WI38 (cell line): Measurements from ENCODE around the gene TMOD3.

Experiments
- H3K4me3 ChIP-seq: 2 replicates; pipeline ENCODE4 v1.5.1; 2011; ENCODE audit warnings: low read depth, mild to moderate bottlenecking, control low read depth, low read length
- CTCF ChIP-seq: IDR thresholded peaks from 2 replicates; pipeline ENCODE4 v1.5.1; 2012; ENCODE audit warnings: low read depth, mild to moderate bottlenecking, control low read depth, low read length

The TMOD3 gene

DNA sequence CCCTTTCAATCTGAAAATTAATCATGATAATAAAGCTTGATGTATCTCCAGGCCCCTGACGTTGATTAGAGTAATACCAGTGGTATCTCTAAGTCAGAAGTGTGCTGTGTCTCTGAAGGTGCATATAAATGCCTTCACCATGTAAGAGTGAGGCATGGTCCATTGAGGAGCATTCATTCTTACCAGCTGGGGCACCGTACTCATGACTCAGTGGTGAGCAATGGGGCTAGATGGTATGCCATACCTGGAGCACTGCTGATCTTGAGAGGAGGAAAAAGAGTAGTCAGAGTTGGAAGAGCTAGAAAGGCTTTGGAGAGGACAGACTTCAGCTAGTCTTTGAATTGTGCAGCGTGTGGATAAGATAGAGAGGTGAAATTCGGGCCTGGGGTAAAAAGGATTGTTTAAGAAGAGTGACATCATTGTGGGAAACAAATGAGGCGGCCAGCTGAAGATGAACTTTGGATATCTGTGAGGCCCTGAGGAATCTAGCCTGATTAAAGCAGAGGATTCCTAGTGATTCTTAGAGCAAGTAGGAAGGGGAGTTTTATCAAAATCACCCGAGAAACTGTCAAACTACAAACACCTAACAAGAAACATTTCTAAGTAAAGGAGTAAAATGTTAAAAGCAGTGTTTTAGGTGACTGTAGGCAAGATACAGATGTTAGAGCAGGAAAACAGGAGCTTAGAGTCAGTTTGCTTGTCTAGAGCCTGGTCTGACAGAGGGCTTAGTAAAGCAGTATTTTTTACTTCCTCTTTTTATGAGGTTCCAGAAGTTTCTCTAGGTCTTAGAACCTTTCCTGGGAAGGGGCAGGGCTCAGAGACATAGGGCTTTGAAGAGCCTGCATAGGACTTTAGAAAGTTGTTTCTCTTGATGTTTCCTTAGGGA, 13.6 kb downstream of the TMOD3 start:
- H3K4me3 ChIP-seq: no peak overlapping the region
- TF ChIP-seq CTCF: no peak

GRCh38 chr15:51844747-51845426, 15.4 kb downstream of the TMOD3 start:
- TF ChIP-seq CTCF: no peak
- no peak overlapping the region for H3K4me3 ChIP-seq

- TF ChIP-seq CTCF: no peak
These were observed 16.6 kb downstream of the TMOD3 start for GRCh38 chr15:51846066-51846462.

GRCh38 chr15:51846463-51847230, 17.2 kb downstream of the TMOD3 start:
- no peak overlapping the region for H3K4me3 ChIP-seq

More at GRCh38 chr15:51846066-51846462, 16.6 kb downstream of the TMOD3 start:
- no peak overlapping the region for H3K4me3 ChIP-seq

DNA sequence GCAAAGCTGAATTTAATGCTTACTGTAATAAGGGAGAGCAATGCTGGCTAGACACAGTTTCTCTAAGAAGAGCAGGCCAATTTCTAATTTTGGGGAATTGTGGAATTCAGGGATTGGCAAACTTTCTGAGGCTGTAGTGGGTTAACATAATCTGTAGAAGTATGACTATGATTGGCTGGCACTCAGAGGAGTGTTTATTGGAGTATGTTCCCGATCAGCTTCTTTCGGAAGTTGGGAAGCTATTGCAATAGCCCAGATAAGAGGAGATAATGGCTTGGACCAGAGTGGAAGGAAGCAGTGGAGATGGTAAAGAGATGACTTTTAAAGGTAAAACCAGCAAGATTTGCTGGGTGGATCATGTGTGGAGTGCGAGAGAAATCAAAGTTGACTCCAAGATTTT, 19.4 kb downstream of the TMOD3 start:
- no peak overlapping the region for H3K4me3 ChIP-seq
- TF ChIP-seq CTCF: no peak

More at GRCh38 chr15:51846463-51847230, 17.2 kb downstream of the TMOD3 start:
- TF ChIP-seq CTCF: no peak

DNA sequence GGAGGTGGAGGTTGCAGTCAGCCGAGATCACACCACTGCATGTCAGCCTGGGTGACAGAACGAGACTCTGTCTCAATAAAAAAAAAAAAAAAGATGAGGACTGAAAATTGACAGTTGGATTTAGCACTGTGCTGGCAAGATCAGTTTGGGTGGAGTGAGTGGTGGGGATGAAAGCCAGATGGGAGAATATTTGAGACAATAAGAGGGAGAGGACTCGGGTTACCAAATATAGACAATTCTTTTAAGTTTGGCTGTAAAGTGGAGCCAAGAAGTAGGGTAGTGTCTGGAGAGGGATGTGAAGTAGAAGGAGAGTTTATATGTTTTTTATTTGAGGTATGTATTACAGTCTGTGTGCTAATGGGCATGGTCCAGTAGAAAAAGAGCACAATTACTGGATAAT, 20.4 kb downstream of the TMOD3 start:
- no peak for TF ChIP-seq CTCF
- no peak overlapping the region for H3K4me3 ChIP-seq
